ENCODE results near the gene BTBD6. TPM values are rescaled to one million over a fixed set of nuclear protein-coding genes. Genes with fewer than 3 reads are reported as not detected.
"Not testable (repeated sequence)": the region's sequence is repeated elsewhere in the genome, so short reads cannot be mapped to it uniquely, and the experiment has no call there.

Gene BTBD6
- total RNA-seq, 2 experiments from 2014 or later: 36.9 to 37.6 TPM

DNA sequence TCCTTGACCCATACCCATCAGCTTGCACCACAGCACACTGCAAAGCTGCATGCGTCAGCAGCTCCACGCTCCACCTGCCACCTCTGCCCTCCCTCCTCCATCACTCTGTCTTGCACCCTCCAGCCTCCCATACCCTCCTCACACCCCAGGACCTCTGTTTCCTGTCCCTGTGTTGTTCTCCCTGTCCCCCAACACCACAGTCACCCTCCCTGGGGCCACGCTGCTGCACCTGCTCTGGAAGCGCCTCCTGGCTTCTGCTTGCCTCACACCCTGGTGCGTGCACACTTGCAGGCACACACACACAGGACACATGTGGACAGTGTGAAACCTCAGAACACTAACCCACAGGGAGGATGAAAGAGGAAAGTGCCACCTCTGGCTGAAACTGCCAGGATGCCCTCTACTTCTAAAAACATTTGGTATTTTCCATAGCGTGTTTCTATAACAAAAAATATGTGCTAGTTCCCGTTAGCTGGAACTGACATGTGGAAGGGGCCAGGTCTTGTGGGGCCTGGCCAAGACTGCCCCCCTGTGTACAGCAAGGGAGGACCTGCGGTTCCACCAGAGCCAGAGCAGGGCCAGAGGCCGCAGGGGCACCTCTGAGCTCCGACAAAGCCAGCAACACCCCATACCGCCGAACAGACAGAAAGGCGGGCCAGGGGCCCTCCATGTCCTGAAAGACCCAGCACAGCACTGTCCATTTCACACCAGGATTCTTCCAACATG is 42.5 kb downstream of the BTBD6 start:
- no peaks in the 10 kb centered on the region for H3K27me3 Mint-ChIP-seq
- ATAC-seq (ENCODE audit: poor library complexity) (no peak), DNase-seq (peak in 2 of 14 experiments; percentile 17 to 35)
- no peak overlapping the region for H3K4me3 Mint-ChIP-seq
- Histone ChIP-seq H3K4me1 (ENCODE audit: insufficient read depth, low read length) (peaks cover 49% of the 10 kb centered on the region), H3K27me3 (ENCODE audit: control insufficient read depth in 1 of 2, insufficient read depth in 2 of 2, low read length in 2 of 2) (no peaks in the 10 kb centered on the region), H3K27ac (ENCODE audit: low read depth in 1 of 2, low read length in 2 of 2) (no peak overlapping the region), H3K36me3 (ENCODE audit: insufficient read depth, low read length) (peaks cover 11% of the 10 kb centered on the region), H3K9me3 (ENCODE audit: control insufficient read depth in 1 of 2, insufficient read depth in 1 of 2, low read length in 2 of 2) (no peaks in the 10 kb centered on the region), H3K4me3 (ENCODE audit: low read length) (no peak overlapping the region)
- H3K4me1 Mint-ChIP-seq (ENCODE audit: low read depth): peaks cover 33% of the 10 kb centered on the region
- peaks cover 5% of the 10 kb centered on the region for H3K36me3 Mint-ChIP-seq (ENCODE audit: low read depth)
- ChIA-PET CTCF (interaction anchor here (1.7 kb wide), 1 partner anchor 10 kb away, joined by 3 read pairs; the partner anchor contains the start of gene BRF1), POLR2A (interaction anchor here (3.2 kb wide), 1 partner anchor 10 kb away, joined by 38 read pairs; the partner anchor contains the start of gene BRF1)
- H3K27ac Mint-ChIP-seq: peak overlapping the region; percentile 55
- intact Hi-C loops (cut with DNase I, micrococcal nuclease): no loop called here
- H3K9me3 Mint-ChIP-seq: no peaks in the 10 kb centered on the region
- TF ChIP-seq, protein P1, sequence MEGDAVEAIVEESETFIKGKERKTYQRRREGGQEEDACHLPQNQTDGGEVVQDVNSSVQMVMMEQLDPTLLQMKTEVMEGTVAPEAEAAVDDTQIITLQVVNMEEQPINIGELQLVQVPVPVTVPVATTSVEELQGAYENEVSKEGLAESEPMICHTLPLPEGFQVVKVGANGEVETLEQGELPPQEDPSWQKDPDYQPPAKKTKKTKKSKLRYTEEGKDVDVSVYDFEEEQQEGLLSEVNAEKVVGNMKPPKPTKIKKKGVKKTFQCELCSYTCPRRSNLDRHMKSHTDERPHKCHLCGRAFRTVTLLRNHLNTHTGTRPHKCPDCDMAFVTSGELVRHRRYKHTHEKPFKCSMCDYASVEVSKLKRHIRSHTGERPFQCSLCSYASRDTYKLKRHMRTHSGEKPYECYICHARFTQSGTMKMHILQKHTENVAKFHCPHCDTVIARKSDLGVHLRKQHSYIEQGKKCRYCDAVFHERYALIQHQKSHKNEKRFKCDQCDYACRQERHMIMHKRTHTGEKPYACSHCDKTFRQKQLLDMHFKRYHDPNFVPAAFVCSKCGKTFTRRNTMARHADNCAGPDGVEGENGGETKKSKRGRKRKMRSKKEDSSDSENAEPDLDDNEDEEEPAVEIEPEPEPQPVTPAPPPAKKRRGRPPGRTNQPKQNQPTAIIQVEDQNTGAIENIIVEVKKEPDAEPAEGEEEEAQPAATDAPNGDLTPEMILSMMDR (IDR thresholded peaks at IDR 0.05): no peak

DNA sequence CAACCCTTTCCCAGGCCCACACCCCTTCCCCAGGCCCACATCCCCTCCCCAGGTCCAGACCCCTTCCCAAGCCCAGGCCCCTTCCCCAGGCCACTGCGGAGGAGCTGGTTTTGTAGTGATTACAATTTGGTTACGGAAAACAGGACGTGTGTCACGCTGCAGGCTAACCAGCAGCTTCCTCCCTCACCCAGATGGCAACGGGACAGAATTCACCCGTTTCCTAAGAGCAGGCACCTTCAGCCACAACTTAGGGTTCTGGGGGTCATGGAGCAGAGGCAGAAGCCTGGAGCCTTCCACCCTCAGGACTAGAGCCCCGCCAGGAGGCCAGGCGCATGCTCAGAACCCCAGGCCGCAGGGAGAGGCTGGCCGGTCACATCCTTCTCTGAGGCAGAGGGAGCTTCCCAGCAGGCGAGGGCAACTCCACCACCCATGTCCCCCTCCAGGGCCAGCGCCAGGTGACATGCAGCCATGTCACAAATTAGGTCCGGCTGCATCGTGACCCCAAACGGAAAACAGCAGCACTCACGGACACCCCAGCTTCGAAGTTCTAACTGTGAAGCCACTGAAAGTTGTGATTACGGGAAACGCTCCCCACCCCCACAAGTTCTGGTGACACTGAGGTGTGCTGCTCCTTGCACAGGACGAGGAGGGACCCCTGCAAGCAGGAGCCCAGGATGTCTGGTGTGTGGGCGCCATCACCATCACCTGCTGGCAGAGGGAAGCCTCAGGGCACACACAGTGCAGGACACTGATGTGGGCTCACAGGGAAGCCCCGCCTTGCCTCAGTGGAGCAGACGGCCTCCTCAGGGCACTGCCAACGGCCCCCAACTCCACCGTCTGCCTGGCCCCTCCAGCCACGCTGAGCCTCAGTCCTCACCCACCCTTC is 44.7 kb downstream of the BTBD6 start:
- Histone ChIP-seq H3K36me3 (ENCODE audit: insufficient read depth, low read length) (peaks cover 2% of the 10 kb centered on the region), H3K27ac (ENCODE audit: low read depth in 1 of 2, low read length in 2 of 2) (no peak overlapping the region), H3K9me3 (ENCODE audit: control insufficient read depth in 1 of 2, insufficient read depth in 1 of 2, low read length in 2 of 2) (no peaks in the 10 kb centered on the region), H3K4me3 (ENCODE audit: low read length) (peak overlapping the region; percentile 32), H3K27me3 (ENCODE audit: control insufficient read depth in 1 of 2, insufficient read depth in 2 of 2, low read length in 2 of 2) (no peaks in the 10 kb centered on the region), H3K4me1 (ENCODE audit: insufficient read depth, low read length) (peaks cover 49% of the 10 kb centered on the region)
- Mint-ChIP-seq H3K36me3 (ENCODE audit: low read depth) (peaks cover 4% of the 10 kb centered on the region), H3K27ac (peak overlapping the region; percentile 86), H3K4me3 (peak overlapping the region; percentile 77), H3K27me3 (no peaks in the 10 kb centered on the region), H3K9me3 (no peaks in the 10 kb centered on the region), H3K4me1 (ENCODE audit: low read depth) (peaks cover 34% of the 10 kb centered on the region)
- TF ChIP-seq, protein P1 (IDR thresholded peaks at IDR 0.05): no peak
- intact Hi-C loops (cut with DNase I, micrococcal nuclease): no loop called here
- DNase-seq: peak in 4 of 14 experiments; percentile 16 to 36 (median 32)
- ATAC-seq (ENCODE audit: poor library complexity): peak; percentile 14
- ChIA-PET POLR2A (interaction anchor here (0.7 to 3.2 kb wide), 8 partner anchors 8 to 196 kb away, joined by 3 to 38 read pairs (median 3); partner anchors contain the start of genes BRF1, BTBD6 and PACS2), CTCF (interaction anchor here (1.5 kb wide), 1 partner anchor 203 kb away, joined by 3 read pairs; no protein-coding TSS in a partner anchor)

DNA sequence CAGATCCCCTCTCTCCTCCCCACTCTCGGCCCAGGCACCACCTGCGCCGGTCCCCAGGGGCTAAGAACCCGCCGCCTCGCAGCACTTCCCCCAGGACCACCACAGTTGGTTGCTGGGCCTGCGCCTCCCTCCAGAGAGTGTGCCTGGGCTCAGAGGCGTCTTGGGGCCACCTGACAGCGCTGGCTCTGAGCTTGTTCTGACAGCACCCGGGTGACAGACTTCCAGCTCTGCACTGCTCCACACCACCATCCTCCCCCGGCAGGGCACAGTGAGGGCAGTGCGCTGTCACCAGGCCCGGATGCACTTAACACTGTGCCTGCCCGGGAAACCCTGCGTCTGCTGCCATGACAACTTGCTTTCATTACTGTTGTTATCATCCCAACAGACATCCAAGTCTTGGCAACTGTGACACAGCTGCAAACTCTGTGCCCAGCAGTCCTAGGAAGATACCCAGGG is 45.8 kb downstream of the BTBD6 start:
- Mint-ChIP-seq H3K4me1 (ENCODE audit: low read depth) (peaks cover 39% of the 10 kb centered on the region), H3K36me3 (ENCODE audit: low read depth) (peaks cover 4% of the 10 kb centered on the region), H3K27me3 (no peaks in the 10 kb centered on the region), H3K27ac (peak overlapping the region; percentile 86), H3K9me3 (no peaks in the 10 kb centered on the region), H3K4me3 (peak overlapping the region; percentile 76)
- Histone ChIP-seq H3K4me3 (ENCODE audit: low read length) (peak overlapping the region; percentile 32), H3K27ac (ENCODE audit: low read depth in 1 of 2, low read length in 2 of 2) (peak overlapping the region; percentile 16 to 34), H3K9me3 (ENCODE audit: control insufficient read depth in 1 of 2, insufficient read depth in 1 of 2, low read length in 2 of 2) (no peaks in the 10 kb centered on the region), H3K4me1 (ENCODE audit: insufficient read depth, low read length) (peaks cover 56% of the 10 kb centered on the region), H3K27me3 (ENCODE audit: control insufficient read depth in 1 of 2, insufficient read depth in 2 of 2, low read length in 2 of 2) (no peaks in the 10 kb centered on the region), H3K36me3 (ENCODE audit: insufficient read depth, low read length) (peaks cover 2% of the 10 kb centered on the region)
- ATAC-seq (ENCODE audit: poor library complexity) (peak; percentile 96), DNase-seq (peak; percentile 49 to 81 (median 64))
- ChIA-PET POLR2A (interaction anchor here (0.7 to 2.1 kb wide), 2 partner anchors 20 to 46 kb away, joined by 3 to 13 read pairs; partner anchors contain the start of genes BTBD6 and PACS2), CTCF (interaction anchor here (1.3 kb wide), 1 partner anchor 13 kb away, joined by 4 read pairs; no protein-coding TSS in a partner anchor)
- TF ChIP-seq, protein P1 (IDR thresholded peaks at IDR 0.05): no peak
- intact Hi-C loops (cut with DNase I, micrococcal nuclease): no loop called here

DNA sequence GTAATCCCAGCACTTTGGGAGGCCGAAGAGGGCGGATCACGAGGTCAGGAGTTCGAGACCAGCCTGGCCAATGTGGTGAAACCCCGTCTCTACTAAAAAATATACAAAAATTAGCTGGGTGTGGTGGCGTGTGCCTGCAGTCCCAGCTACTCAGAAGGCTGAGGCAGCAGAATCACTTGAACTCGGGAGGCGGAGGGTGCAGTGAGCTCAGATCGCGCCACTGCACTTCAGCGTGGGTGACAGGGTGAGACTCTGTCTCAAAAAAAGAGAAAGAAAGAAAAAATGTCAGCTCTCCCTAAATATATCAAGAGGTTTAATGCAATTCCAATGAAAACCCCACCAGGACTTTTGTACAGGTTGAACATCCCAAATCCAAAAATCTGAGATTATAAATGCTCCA is 49.0 kb downstream of the BTBD6 start:
- POLR2A ChIA-PET: interaction anchor here (1.6 kb wide), 1 partner anchor 17 kb away, joined by 6 read pairs; the partner anchor contains the start of gene PACS2
- Mint-ChIP-seq H3K4me3 (peak overlapping the region; percentile 30), H3K4me1 (ENCODE audit: low read depth) (peaks cover 42% of the 10 kb centered on the region), H3K27ac (peak overlapping the region; percentile 27), H3K36me3 (ENCODE audit: low read depth) (peaks cover 13% of the 10 kb centered on the region)
- H3K4me3 ChIP-seq (ENCODE audit: low read length); CTCF ChIA-PET; DNase-seq; H3K27me3 Mint-ChIP-seq; ATAC-seq (ENCODE audit: poor library complexity); H3K9me3 ChIP-seq (ENCODE audit: control insufficient read depth in 1 of 2, insufficient read depth in 1 of 2, low read length in 2 of 2); intact Hi-C loops (cut with DNase I, micrococcal nuclease); H3K36me3 ChIP-seq (ENCODE audit: insufficient read depth, low read length); H3K9me3 Mint-ChIP-seq; H3K27me3 ChIP-seq (ENCODE audit: control insufficient read depth in 1 of 2, insufficient read depth in 2 of 2, low read length in 2 of 2); H3K27ac ChIP-seq (ENCODE audit: low read depth in 1 of 2, low read length in 2 of 2): not testable (repeated sequence)
- peaks cover 61% of the 10 kb centered on the region for H3K4me1 ChIP-seq (ENCODE audit: insufficient read depth, low read length)
